HG03342 (cell line): Measurements from ENCODE around the gene GLRX3.

Experiments used
- ATAC-seq: cut with Tn5 transposase; IDR thresholded peaks from one replicate; pipeline ENCODE4 v1.9.1; 2021; ENCODE audit warnings: mild to moderate bottlenecking, moderate library complexity; ENCODE audit not compliant: unreplicated experiment

Gene GLRX3

DNA sequence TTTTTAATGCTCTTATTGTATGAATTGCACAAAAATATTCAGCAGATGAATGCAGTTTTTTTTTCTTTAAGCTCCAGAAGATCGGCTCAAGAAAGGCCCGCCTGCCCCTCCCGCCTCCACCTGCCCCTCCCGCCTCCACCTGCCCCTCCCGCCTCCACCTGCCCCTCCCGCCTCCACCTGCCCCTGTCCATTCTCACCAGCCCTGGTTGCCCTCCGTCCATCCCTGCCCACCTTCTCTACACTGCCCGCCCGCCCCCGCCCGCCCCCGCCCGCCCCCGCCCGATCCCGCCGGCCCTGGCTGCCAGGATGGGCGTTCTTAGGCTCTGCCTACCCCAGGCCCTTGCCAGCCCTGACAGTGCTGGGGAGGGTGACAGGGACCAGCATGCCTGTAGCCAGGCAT is 67.4 kb downstream of the GLRX3 start:
- no peak for ATAC-seq

DNA sequence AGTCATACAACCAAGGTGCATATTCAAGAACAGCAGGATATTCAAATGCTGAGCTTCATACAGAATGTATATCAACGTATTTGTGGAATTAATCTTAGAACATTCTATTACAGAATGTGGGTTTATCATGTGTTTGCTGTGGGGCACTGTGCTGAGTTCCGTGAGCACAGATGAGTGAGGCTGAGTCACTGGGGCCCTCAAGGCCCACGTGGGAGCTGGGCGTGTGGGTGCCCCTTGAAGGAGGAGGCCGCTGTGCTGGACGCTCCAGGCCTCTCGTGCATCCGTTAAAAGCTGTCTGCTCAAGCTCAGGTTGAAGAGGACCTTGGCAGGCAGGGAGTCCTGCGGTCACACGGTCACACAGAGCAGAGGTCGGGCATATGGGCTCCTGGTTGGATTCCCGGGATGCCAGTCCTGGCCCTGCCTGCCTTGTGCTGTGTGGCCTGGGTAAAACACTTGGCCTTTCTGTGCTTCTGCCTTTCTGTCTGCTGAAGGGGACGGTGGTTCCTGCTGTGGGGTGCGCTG is 70.1 kb downstream of the GLRX3 start:
- no peak for ATAC-seq

- ATAC-seq, result no peak
These were observed 71.0 kb downstream of the GLRX3 start for GRCh38 chr10:130207205-130207604.

DNA sequence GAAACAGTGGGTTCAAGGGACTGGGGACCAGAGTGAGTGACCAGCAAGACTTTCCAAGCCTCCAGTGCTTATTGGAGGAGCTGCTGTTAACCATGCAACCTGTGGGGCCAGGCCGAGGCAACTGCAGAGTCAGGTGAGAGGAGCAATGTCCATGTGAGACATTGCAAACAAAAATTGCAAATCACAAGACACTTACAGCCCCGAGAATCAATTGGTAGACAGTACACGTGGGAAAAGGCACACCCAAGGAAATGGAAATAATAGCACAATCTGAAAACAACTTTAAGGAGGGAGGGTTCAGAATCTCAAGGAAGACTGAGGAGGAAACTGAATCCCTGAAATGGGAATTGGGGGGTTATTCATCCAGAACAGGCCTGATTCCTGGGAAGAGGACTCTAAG is 72.6 kb downstream of the GLRX3 start:
- ATAC-seq, result no peak

- no peak for ATAC-seq
These were observed 76.6 kb downstream of the GLRX3 start for GRCh38 chr10:130212746-130213145.

- no peak for ATAC-seq
These were observed 77.3 kb downstream of the GLRX3 start for GRCh38 chr10:130213286-130214080.

- no peak for ATAC-seq
These were observed 78.2 kb downstream of the GLRX3 start for GRCh38 chr10:130214431-130214830.

DNA sequence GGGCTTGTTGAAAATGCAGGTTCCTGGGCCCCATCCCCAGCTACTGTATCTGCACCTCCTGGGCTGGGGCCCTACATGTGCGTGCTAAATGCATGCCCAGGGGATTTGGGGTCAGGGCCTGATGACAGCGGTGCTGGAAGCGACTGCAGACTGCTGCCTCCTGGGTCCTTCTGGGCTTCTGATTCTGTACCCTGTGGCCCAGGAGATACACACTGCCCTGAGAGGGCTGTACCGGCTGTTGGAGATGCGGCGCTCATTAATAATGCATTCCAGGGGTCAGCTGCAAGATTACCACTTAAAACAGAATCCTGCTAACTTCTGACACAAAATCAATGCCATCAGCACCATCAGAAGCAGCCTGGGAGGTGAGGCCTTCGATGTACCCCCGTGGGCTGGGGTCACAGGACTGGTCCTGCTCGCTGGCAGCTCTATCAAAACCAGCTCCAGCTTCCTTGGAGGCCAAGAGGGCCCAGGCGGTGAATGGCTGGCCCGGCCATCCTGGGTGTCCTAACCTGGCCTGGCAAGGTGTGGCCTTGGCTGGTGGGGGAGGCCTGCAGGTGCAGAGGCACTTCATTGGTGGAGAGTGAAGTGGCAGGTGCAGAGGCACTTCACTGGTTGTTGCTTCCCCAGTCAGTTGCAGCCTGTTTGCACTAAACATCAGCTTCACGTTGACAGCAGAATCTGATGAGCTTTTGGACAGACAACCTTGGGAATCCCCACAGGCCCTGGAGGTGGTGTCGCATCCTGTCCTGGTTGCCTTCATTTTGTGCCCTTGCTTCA is 79.2 kb downstream of the GLRX3 start:
- no peak for ATAC-seq

DNA sequence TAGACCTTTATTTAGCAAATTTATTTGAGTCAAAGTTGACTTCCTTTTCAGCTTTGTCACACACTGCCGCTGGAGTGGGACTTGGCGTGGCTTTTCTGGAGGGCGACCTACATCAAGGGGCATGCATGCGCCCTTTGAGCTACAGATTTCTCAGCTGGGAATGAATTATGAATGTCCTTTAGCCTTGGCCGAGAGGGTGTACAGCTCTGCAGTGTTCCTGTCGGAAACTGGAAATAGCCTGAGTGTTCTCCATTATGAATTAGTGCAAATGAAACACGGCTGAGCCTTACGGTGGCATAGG is 79.7 kb downstream of the GLRX3 start:
- no peak for ATAC-seq

- ATAC-seq, result no peak
These were observed 82.0 kb downstream of the GLRX3 start for GRCh38 chr10:130218181-130218641.

GRCh38 chr10:130218936-130219335 is 82.7 kb downstream of the GLRX3 start:
- no peak for ATAC-seq

GRCh38 chr10:130220251-130221185 is 84.3 kb downstream of the GLRX3 start:
- ATAC-seq, result no peak

DNA sequence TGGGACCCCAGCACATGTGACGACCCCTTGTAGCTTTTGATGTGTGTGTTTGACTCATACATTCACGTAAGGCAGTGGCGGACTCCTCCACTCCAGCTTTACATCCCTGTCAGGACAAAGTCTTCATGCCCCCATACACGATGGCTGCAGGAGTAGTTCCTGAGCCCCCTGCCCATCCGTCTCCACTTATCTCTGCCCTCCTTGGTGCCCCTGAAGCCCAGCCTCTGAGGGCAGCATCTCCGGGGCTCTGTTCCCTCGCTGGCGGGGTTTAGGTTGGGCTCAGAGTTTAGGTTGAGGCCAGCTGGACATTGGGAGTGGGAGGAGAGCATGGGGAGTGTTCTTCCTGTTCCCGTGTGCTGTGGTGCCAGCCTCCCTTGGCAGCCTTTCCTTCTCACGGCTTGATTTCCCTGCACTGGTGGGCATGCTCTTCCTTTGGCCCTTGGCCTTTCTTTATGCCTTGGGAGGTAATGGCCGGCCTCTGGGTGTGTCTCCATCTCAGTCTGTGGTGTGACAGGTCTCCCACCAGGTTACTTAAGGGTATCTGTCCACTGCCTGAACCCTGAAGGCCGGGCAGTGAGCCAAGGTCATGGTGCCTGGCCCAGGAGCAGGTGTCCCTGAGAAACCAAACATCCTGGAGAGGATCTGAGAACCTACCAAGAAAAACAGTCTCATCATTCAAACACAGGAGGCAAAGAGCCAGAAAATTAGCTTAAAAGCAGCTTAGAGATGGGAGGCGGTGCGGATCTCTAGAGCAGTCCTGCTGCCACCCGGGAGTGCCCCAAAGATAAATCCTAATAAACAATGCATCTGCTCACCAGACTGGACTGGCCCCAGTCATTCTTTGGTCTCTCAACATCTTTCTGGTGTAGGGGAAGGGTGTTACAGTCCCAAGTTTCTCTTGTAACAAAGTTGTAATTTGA is 85.5 kb downstream of the GLRX3 start:
- no peak for ATAC-seq

- ATAC-seq, result no peak
These were observed 86.2 kb downstream of the GLRX3 start for GRCh38 chr10:130222381-130222780.

GRCh38 chr10:130224228-130224627 is 88.0 kb downstream of the GLRX3 start:
- no peak for ATAC-seq

- no peak for ATAC-seq
These were observed 89.8 kb downstream of the GLRX3 start for GRCh38 chr10:130226012-130226411.

DNA sequence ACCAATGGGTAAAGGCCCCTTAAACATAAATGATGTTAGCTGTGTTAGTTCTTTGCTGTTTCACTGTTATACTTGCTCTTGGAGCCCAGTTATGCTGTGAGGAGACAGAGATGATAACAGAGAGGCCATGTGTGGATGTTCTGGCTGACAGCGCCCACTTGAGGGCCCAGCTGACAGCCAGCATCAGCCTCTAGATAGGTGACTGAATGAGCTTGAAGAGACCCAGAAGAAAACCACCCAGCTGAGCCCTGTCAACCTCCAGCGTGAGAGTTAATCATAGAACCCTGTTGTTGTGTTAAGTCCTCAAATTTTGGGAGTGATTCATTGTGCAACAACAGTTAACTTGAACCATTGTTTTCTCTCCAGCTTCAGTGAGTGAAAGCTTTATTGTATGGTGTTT is 91.7 kb downstream of the GLRX3 start:
- no peak for ATAC-seq
